B cell (primary cell): Measurements from ENCODE around the gene NR6A1. TPM values are rescaled to one million over a fixed set of nuclear protein-coding genes. Genes with fewer than 3 reads are reported as not detected.

Experiments used
- ATAC-seq: fragments of 200-7000 bp; cut with Tn5 transposase; one replicate; pipeline ENCODE4 v1.10.0; 2021; ENCODE audit warnings: low read depth, mild to moderate bottlenecking, moderate number of reproducible peaks, moderate library complexity
- CTCF ChIA-PET: fragments of 350-600 bp; sonication (Branson Sonifier 250); formaldehyde crosslinking; loops from one replicate; lab custom pipeline; 2021; ENCODE audit warnings: antibody characterized with exemption, inconsistent platforms; lab: Charles Lee
- POLR2A ChIA-PET: fragments of 350-600 bp; sonication (Branson Sonifier 250); formaldehyde crosslinking; loops from one replicate; lab custom pipeline; 2021; ENCODE audit warnings: antibody characterized with exemption; lab: Charles Lee
- DNase-seq: peaks from one replicate; pipeline ENCODE4 v3.0.0; 2013
- H2AFZ ChIP-seq: 2 replicates; pipeline ENCODE4 v1.6.1; 2012; ENCODE audit warnings: mild to moderate bottlenecking, low read depth, low read length; ENCODE audit not compliant: insufficient read depth, poor library complexity, severe bottlenecking
- H3K27ac ChIP-seq, 2 donors: 1 replicate in 1 of 2; 2 replicates in 1 of 2; pipeline ENCODE4 v1.5.1; 2012 to 2013; ENCODE audit warnings: low read length in 2 of 2, mild to moderate bottlenecking in 2 of 2, moderate library complexity in 1 of 2
- H3K27me3 ChIP-seq, 4 experiments: fragments of 200-600 bp in 1 of 4; sonication (generic) in 1 of 4; replicated peaks in 1 of 4; 1 replicate in 2 of 4; 2 replicates in 2 of 4; pipeline versions ENCODE4 v1.6.1 to v1.7.0; 2013 to 2016; ENCODE audit warnings: low read length in 3 of 4, mild to moderate bottlenecking in 2 of 4, mixed read lengths in 1 of 4, moderate library complexity in 1 of 4; ENCODE audit not compliant: insufficient read depth in 4 of 4, control insufficient read depth in 3 of 4; ENCODE audit errors: control extremely low read depth in 1 of 4
- H3K36me3 ChIP-seq, 2 experiments: replicated peaks in 1 of 2; 1 replicate in 1 of 2; 2 replicates in 1 of 2; pipeline versions ENCODE4 v1.6.1 to v1.7.1; 2013; ENCODE audit warnings: low read length in 1 of 2; ENCODE audit not compliant: insufficient read depth in 2 of 2, control insufficient read depth in 1 of 2; ENCODE audit errors: control extremely low read depth in 1 of 2, extremely low read depth in 1 of 2
- H3K4me1 ChIP-seq, 2 donors: fragments of 200-600 bp in 1 of 2; sonication (generic) in 1 of 2; 1 replicate in 1 of 2; 2 replicates in 1 of 2; pipeline versions ENCODE4 v1.5.1 to v1.6.1; 2013 to 2017; ENCODE audit warnings: low read length in 2 of 2; ENCODE audit not compliant: control insufficient read depth in 2 of 2, insufficient read depth in 2 of 2
- H3K4me2 ChIP-seq: replicated peaks from 2 replicates; pipeline ENCODE3; 2012; ENCODE audit warnings: mild to moderate bottlenecking, low read depth, low read length; ENCODE audit not compliant: poor library complexity, severe bottlenecking
- H3K4me3 ChIP-seq, 5 experiments: fragments of 200-600 bp in 1 of 5; sonication (generic) in 1 of 5; 1 replicate in 3 of 5; 2 replicates in 2 of 5; pipeline versions ENCODE4 v1.5.1 to v1.7.0; 2011 to 2016; ENCODE audit warnings: low read length in 4 of 5, mild to moderate bottlenecking in 4 of 5, low read depth in 2 of 5, control low read depth in 1 of 5, moderate library complexity in 1 of 5; ENCODE audit not compliant: insufficient read depth in 1 of 5; ENCODE audit errors: control extremely low read depth in 1 of 5, extremely low read depth in 1 of 5
- H3K79me2 ChIP-seq: fragments of 200-600 bp; sonication (generic); one replicate; pipeline ENCODE4 v1.6.0; 2016; ENCODE audit warnings: low read length; ENCODE audit not compliant: control insufficient read depth, insufficient read depth
- H3K9ac ChIP-seq: fragments of 200-600 bp; sonication (generic); 2 replicates; pipeline ENCODE4 v1.6.1; 2017; ENCODE audit warnings: mild to moderate bottlenecking, low read length, moderate library complexity
- H3K9me3 ChIP-seq, 3 donors: one replicate each; pipeline versions ENCODE4 v1.6.1 to v1.7.1; 2013; ENCODE audit warnings: low read length in 2 of 3; ENCODE audit not compliant: control insufficient read depth in 2 of 3, insufficient read depth in 1 of 3; ENCODE audit errors: control extremely low read depth in 1 of 3
- H4K20me1 ChIP-seq: 2 replicates; pipeline ENCODE4 v1.6.0; 2012; ENCODE audit warnings: mild to moderate bottlenecking, low read length; ENCODE audit not compliant: insufficient read depth, control insufficient read depth, poor library complexity, severe bottlenecking
- H3K27ac Mint-ChIP-seq: one replicate; pipeline ENCODE4 v1.8.0; 2021; ENCODE audit warnings: mixed read lengths
- H3K27me3 Mint-ChIP-seq: one replicate; pipeline ENCODE4 v1.8.0; 2021; ENCODE audit warnings: mixed read lengths
- H3K4me1 Mint-ChIP-seq: one replicate; pipeline ENCODE4 v1.8.0; 2021; ENCODE audit warnings: mixed read lengths
- H3K4me3 Mint-ChIP-seq: one replicate; pipeline ENCODE4 v1.8.0; 2021; ENCODE audit warnings: mixed read lengths
- H3K9me3 Mint-ChIP-seq: one replicate; pipeline ENCODE4 v1.8.0; 2022; ENCODE audit warnings: mixed read lengths; ENCODE audit not compliant: insufficient read depth
- EZH2 ChIP-seq: IDR thresholded peaks from 2 replicates; pipeline ENCODE4 v1.6.1; 2012; ENCODE audit warnings: borderline replicate concordance, low read depth, mild to moderate bottlenecking, moderate library complexity, low read length; ENCODE audit not compliant: insufficient read depth, poor library complexity, severe bottlenecking
- WGBS: methylation state at CpG from one replicate; pipeline ENCODE4 v1.1.5; 2013; ENCODE audit warnings: missing lambda C conversion rate; ENCODE audit not compliant: insufficient coverage; 5-methylcytosine and 5-hydroxymethylcytosine counted together
- intact Hi-C: fragments of 100-400 bp; cut with micrococcal nuclease; formaldehyde crosslinking; loops from one replicate; pipeline ENCODE4 v1.10.0; 2022
- polyA plus RNA-seq: library from polyadenylated mRNA; depleted of rRNA; stranded (reverse); fragments of >200 nt; gene quantifications from 2 replicates; pipeline ENCODE4 v1.2.3, GENCODE V29; 2012
- total RNA-seq, 2 donors: library from RNA; stranded (reverse); fragments of 120-200 nt in 1 of 2; gene quantifications; 1 replicate in 1 of 2; 2 replicates in 1 of 2; pipeline versions ENCODE4 v1.2.3 to v1.2.4, GENCODE V29; 2013 to 2022
- TF ChIP-seq, protein P1 (sequence below): fragments of 200-600 bp; IDR thresholded peaks from one replicate; pipeline ENCODE4 v1.8.0; 2022; ENCODE audit warnings: antibody characterized with exemption, mild to moderate bottlenecking

The NR6A1 gene
- total and polyA plus RNA-seq, 2 donors (not counting 1 experiment from before 2014, with no cell fraction given), result 0.09 to 0.67 TPM

- DNase-seq (peak; percentile 62), ATAC-seq (peak; percentile 59)
- H4K20me1 ChIP-seq, result no peaks in the 10 kb centered on the region
- H3K27ac ChIP-seq, result no peak within 1 kb of the TSS
- H3K27me3 Mint-ChIP-seq, result peaks cover 18% of the 10 kb centered on the region
- peak within 1 kb of the TSS; percentile 41 for H3K27ac Mint-ChIP-seq
- no peaks in the 10 kb centered on the region for H3K36me3 ChIP-seq
- TF ChIP-seq, protein P1, sequence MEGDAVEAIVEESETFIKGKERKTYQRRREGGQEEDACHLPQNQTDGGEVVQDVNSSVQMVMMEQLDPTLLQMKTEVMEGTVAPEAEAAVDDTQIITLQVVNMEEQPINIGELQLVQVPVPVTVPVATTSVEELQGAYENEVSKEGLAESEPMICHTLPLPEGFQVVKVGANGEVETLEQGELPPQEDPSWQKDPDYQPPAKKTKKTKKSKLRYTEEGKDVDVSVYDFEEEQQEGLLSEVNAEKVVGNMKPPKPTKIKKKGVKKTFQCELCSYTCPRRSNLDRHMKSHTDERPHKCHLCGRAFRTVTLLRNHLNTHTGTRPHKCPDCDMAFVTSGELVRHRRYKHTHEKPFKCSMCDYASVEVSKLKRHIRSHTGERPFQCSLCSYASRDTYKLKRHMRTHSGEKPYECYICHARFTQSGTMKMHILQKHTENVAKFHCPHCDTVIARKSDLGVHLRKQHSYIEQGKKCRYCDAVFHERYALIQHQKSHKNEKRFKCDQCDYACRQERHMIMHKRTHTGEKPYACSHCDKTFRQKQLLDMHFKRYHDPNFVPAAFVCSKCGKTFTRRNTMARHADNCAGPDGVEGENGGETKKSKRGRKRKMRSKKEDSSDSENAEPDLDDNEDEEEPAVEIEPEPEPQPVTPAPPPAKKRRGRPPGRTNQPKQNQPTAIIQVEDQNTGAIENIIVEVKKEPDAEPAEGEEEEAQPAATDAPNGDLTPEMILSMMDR, result peak; percentile 24
- no peak for TF ChIP-seq EZH2
- H3K27me3 ChIP-seq, result peaks cover 0 to 32% (median 20%) of the 10 kb centered on the region in 4 experiments
- no peaks in the 10 kb centered on the region for H3K79me2 ChIP-seq
- intact Hi-C loops, result loop anchor here (10.0 kb wide), 1 partner anchor 362 kb away; the partner anchor contains the start of gene PSMB7
- peak within 1 kb of the TSS; percentile 82 for H2AFZ ChIP-seq
- peak within 1 kb of the TSS; percentile 86 for H3K4me3 Mint-ChIP-seq
- peak within 1 kb of the TSS; percentile 93 for H3K4me2 ChIP-seq
- peaks cover 0 to 9% (median 0%) of the 10 kb centered on the region in 3 donors for H3K9me3 ChIP-seq
- 1% methylated on average over 87 of the region's 87 CpGs for WGBS
- H3K4me1 Mint-ChIP-seq, result peaks cover 26% of the 10 kb centered on the region
- POLR2A ChIA-PET, result no interaction called here
- no peaks in the 10 kb centered on the region for H3K9me3 Mint-ChIP-seq
- H3K9ac ChIP-seq, result peak within 1 kb of the TSS; percentile 57
- peak within 1 kb of the TSS in 4 of 5 experiments; percentile 25 to 63 (median 39) for H3K4me3 ChIP-seq
- peaks cover 20 to 23% of the 10 kb centered on the region in 2 donors for H3K4me1 ChIP-seq
- CTCF ChIA-PET, result interaction anchor here (0.6 to 12.0 kb wide), 8 partner anchors 8 to 1835 kb away, joined by 3 to 345 read pairs (median 6); partner anchors contain the start of genes ARPC5L, RPL35 and WDR38
These were observed 6.0 kb upstream of the NR6A1 start, which contains the start of gene OLFML2A for GRCh38 chr9:124776954-124777648. OLFML2A (plus strand) TSS chr9:124777133; CDS start chr9:124777271, 138 bp downstream.

DNA sequence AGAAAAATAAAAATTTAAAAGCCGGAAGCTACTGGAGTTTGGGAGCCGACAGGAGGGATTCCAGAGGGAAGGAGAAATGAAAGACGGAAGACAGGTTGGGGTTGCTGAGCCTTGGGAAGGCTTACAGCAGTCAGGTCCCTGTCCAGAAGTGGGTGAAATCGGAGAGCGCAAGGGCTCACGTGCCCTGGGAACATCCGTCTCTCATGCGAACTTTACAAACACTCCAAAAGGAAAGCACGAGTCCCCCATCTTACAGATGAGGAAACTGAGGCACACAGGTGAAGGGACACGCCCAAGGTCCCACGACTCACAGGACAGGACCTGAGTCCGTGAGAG is 5.5 kb upstream of the NR6A1 start:
- peak overlapping the region; percentile 93 for H3K4me2 ChIP-seq
- no peak overlapping the region for H3K27ac ChIP-seq
- ATAC-seq, result no peak
- no peaks in the 10 kb centered on the region for H3K36me3 ChIP-seq
- peak overlapping the region; percentile 82 for H2AFZ ChIP-seq
- H3K79me2 ChIP-seq, result no peaks in the 10 kb centered on the region
- intact Hi-C loops, result loop anchor here (10.0 kb wide), 1 partner anchor 362 kb away; the partner anchor contains the start of gene PSMB7
- peak overlapping the region; percentile 41 for H3K27ac Mint-ChIP-seq
- peaks cover 0 to 32% (median 20%) of the 10 kb centered on the region in 4 experiments for H3K27me3 ChIP-seq
- H4K20me1 ChIP-seq, result no peaks in the 10 kb centered on the region
- H3K9me3 ChIP-seq, result peaks cover 0 to 9% (median 0%) of the 10 kb centered on the region in 3 donors
- no peaks in the 10 kb centered on the region for H3K9me3 Mint-ChIP-seq
- WGBS, result 35% methylated on average over 12 of the region's 12 CpGs
- ChIA-PET CTCF (interaction anchor here (0.6 to 12.0 kb wide), 9 partner anchors 10 to 1834 kb away, joined by 3 to 345 read pairs (median 6); partner anchors contain the start of genes ARPC5L, RPL35 and WDR38), POLR2A (no interaction called here)
- H3K4me3 Mint-ChIP-seq, result peak overlapping the region; percentile 86
- H3K9ac ChIP-seq, result peak overlapping the region; percentile 57
- H3K4me1 ChIP-seq, result peaks cover 25 to 29% of the 10 kb centered on the region in 2 donors
- peaks cover 29% of the 10 kb centered on the region for H3K4me1 Mint-ChIP-seq
- H3K4me3 ChIP-seq, result peak overlapping the region in 4 of 5 experiments; percentile 25 to 63 (median 39)
- no peak for DNase-seq
- peaks cover 18% of the 10 kb centered on the region for H3K27me3 Mint-ChIP-seq
- TF ChIP-seq, protein P1, result no peak
- TF ChIP-seq EZH2, result no peak
